ENCODE data around the gene KRTAP5-4.

KRTAP5-4 gene

GRCh38 chr11:1637628-1638027, 15.7 kb upstream of the KRTAP5-4 start:
- H3K4me3 ChIP-seq (ENCODE audit: low read length): no peak overlapping the region
- H3K9me3 ChIP-seq (replicated peaks; ENCODE audit: insufficient read depth, low read length): no peaks in the 10 kb centered on the region
- peaks cover 1% of the 10 kb centered on the region; the same call in 1 of the 2 replicates for H3K4me1 ChIP-seq (ENCODE audit: low read length)
- no peaks in the 10 kb centered on the region for H3K36me3 ChIP-seq (replicated peaks; ENCODE audit: insufficient read depth, low read length)
- no peaks in the 10 kb centered on the region for H4K20me1 ChIP-seq (ENCODE audit: insufficient read depth, low read length)
- H3K27me3 ChIP-seq (replicated peaks; ENCODE audit: insufficient read depth, low read length): peaks cover 92% of the 10 kb centered on the region
- no peak for DNase-seq
- no peaks in the 10 kb centered on the region for H3K9me2 ChIP-seq (replicated peaks; ENCODE audit: insufficient read depth, low read length)
- no peak for TF ChIP-seq EZH2phosphoT487 (IDR thresholded peaks at IDR 0.05; ENCODE audit: low read length)
- no peak for TF ChIP-seq EZH2 (optimal IDR thresholded peaks at IDR 0.05; ENCODE audit: low read depth, low read length)
- no peak for TF ChIP-seq CTCF (IDR thresholded peaks at IDR 0.05; ENCODE audit: low read length)
- H2AFZ ChIP-seq (ENCODE audit: low read length): no peak overlapping the region
- no peak overlapping the region for H3K9ac ChIP-seq (ENCODE audit: low read length)
- no peak overlapping the region for H3K27ac ChIP-seq (ENCODE audit: low read length)
- H3F3A ChIP-seq (ENCODE audit: insufficient read depth, low read length): no peaks in the 10 kb centered on the region
- no peak overlapping the region for H3K4me2 ChIP-seq (ENCODE audit: low read depth, low read length)
- H3K79me2 ChIP-seq (ENCODE audit: low read length): no peaks in the 10 kb centered on the region

GRCh38 chr11:1636291-1636950, 14.5 kb upstream of the KRTAP5-4 start:
- no peak for DNase-seq
- Histone ChIP-seq H3K27me3 (replicated peaks; ENCODE audit: insufficient read depth, low read length) (peaks cover 98% of the 10 kb centered on the region), H3K9ac (ENCODE audit: low read length) (no peak overlapping the region), H2AFZ (ENCODE audit: low read length) (no peak overlapping the region), H3K4me2 (ENCODE audit: low read depth, low read length) (no peak overlapping the region), H3K4me3 (ENCODE audit: low read length) (no peak overlapping the region), H3K27ac (ENCODE audit: low read length) (no peak overlapping the region), H3K79me2 (ENCODE audit: low read length) (no peaks in the 10 kb centered on the region), H3K4me1 (ENCODE audit: low read length) (peaks cover 6% of the 10 kb centered on the region; the same call in 1 of the 2 replicates), H3K9me2 (replicated peaks; ENCODE audit: insufficient read depth, low read length) (no peaks in the 10 kb centered on the region), H4K20me1 (ENCODE audit: insufficient read depth, low read length) (no peaks in the 10 kb centered on the region), H3K36me3 (replicated peaks; ENCODE audit: insufficient read depth, low read length) (no peaks in the 10 kb centered on the region), H3F3A (ENCODE audit: insufficient read depth, low read length) (no peaks in the 10 kb centered on the region), H3K9me3 (replicated peaks; ENCODE audit: insufficient read depth, low read length) (no peaks in the 10 kb centered on the region)
- TF ChIP-seq EZH2 (optimal IDR thresholded peaks at IDR 0.05; ENCODE audit: low read depth, low read length) (no peak), CTCF (IDR thresholded peaks at IDR 0.05; ENCODE audit: low read length) (no peak), EZH2phosphoT487 (IDR thresholded peaks at IDR 0.05; ENCODE audit: low read length) (no peak)

GRCh38 chr11:1633864-1634263, 11.9 kb upstream of the KRTAP5-4 start:
- Histone ChIP-seq H3K27me3 (replicated peaks; ENCODE audit: insufficient read depth, low read length) (peaks cover 95% of the 10 kb centered on the region), H3K9me3 (replicated peaks; ENCODE audit: insufficient read depth, low read length) (no peaks in the 10 kb centered on the region), H4K20me1 (ENCODE audit: insufficient read depth, low read length) (no peaks in the 10 kb centered on the region), H3K9ac (ENCODE audit: low read length) (no peak overlapping the region), H3K79me2 (ENCODE audit: low read length) (no peaks in the 10 kb centered on the region), H3F3A (ENCODE audit: insufficient read depth, low read length) (no peaks in the 10 kb centered on the region), H2AFZ (ENCODE audit: low read length) (no peak overlapping the region), H3K4me3 (ENCODE audit: low read length) (no peak overlapping the region), H3K27ac (ENCODE audit: low read length) (no peak overlapping the region), H3K9me2 (replicated peaks; ENCODE audit: insufficient read depth, low read length) (no peaks in the 10 kb centered on the region), H3K36me3 (replicated peaks; ENCODE audit: insufficient read depth, low read length) (no peaks in the 10 kb centered on the region), H3K4me1 (ENCODE audit: low read length) (peaks cover 6% of the 10 kb centered on the region; the same call in 1 of the 2 replicates), H3K4me2 (ENCODE audit: low read depth, low read length) (no peak overlapping the region)
- no peak for DNase-seq
- TF ChIP-seq EZH2phosphoT487 (IDR thresholded peaks at IDR 0.05; ENCODE audit: low read length) (no peak), EZH2 (optimal IDR thresholded peaks at IDR 0.05; ENCODE audit: low read depth, low read length) (no peak), CTCF (IDR thresholded peaks at IDR 0.05; ENCODE audit: low read length) (no peak)
